T-helper 9 cell (primary cell): ENCODE data around the gene PFDN1.
"Not testable (repeated sequence)": the region's sequence is repeated elsewhere in the genome, so short reads cannot be mapped to it uniquely, and the experiment has no call there.

Experiments
- DNase-seq: peaks from one replicate; pipeline ENCODE4 v3.0.0-alpha.2; 2020
- total RNA-seq, 2 donors: gene quantifications; one replicate each; lab custom pipeline; 2026; lab: John Stamatoyannopoulos, UW

Gene PFDN1
- total RNA-seq = 24.4 to 44.4 reads per million in 2 donors

DNA sequence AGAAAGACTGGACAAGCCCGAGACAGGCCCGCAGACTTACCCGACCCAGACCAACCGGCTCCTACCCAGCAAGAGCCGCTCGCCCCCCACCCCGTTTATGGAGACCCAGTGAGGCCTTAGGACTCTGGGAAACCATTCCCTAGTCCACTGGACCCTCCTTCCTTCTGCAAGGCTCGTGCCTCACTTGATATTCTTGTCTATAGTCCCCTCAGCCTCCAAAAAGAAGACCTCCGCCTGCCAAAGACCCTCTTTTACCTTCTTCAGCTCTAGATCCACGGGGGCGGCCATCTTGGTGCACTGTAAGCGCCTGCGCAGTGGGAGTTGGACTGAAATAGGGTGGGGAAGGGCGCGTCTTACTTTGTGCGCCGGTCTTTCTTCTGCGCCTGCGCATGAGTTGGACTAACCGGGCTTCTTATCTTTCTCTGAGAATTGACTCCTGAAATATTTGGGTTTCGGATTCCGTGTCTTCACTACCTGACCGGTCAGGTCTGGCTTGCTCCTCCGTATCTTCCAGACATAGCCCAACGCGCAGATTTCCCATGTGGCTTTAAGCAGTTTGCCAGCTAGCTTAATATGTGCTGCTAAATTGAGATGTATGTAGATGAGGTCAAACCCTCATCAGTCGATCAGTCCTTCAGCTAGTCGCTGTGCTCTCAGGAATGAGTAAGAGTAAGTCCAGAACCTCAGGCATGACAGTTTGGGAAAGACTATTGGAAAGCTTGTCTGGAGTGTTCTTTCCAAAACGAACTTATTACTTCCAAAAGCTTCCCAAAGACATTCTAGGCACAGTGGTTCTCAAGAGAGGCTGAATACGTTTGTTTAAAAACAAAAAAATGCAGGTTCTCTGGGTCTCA is at the start of gene PFDN1:
Gene PFDN1 (minus strand): TSS at position 316 of the 854 bp plus-strand sequence. CDS start 28 bp downstream, at position 288.
- peak; percentile 83 for DNase-seq

DNA sequence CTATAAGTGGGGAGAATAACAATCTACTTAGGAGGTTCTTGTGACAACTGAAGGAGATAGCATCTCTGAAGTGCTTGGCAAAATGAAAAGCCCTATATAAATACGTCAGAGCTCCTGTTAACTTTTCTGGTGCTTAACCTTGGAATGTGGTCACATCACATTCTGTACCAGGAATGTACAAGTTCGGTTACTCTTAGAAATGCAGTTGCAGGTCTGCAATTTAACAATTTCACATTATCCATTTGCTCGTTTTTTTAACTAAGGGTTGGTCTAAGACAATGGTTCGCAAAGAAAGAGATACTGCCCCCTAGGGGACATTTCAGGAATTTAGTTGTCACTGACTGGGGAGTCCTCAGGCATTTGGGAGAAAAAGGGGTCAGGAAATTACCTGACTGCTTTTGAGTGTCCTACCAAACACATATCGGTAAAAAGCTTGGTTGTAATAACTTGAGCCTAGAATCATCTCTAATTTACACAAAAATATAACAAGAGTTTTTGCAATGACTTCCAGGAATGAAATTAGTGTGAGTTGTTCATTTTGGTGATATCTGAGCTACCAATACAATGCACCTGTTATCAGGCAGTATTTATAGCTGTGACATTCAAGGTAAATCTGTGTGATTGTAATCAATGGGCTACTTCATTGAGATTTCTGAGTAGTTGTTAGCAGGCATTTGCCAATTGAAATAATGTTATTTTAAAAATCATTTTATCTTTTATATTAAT is 48.9 kb upstream of the PFDN1 start:
- peak; percentile 36 for DNase-seq

DNA sequence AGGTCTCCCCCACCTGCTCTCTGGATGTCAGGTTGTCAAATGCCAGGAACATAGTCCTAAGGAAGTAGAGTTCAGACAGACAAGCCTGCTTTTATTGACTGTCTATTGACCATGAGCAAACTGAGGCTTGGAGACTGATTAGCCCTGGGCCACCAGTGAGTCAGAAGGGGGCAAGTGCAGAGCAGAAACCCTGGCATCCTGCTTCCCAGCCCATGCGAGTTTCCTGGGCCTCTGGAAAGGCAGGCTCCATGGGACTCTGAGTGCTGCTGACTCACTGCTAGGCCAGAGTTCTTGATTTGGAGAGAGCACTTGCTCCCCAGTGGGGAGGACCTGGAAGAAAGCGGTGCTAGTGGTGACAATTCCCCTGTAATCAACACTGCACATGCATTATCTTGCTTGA is 46.3 kb upstream of the PFDN1 start:
- DNase-seq = no peak

GRCh38 chr5:140348104-140348503 is 45.2 kb upstream of the PFDN1 start:
- DNase-seq = no peak

GRCh38 chr5:140347360-140347759 is 44.5 kb upstream of the PFDN1 start:
- DNase-seq = no peak

GRCh38 chr5:140346348-140347221 is 43.7 kb upstream of the PFDN1 start, which contains the start of gene HBEGF:
Gene HBEGF (minus strand): TSS chr5:140346603. CDS start chr5:140346328, 275 bp downstream.
- peak; percentile 56 for DNase-seq

GRCh38 chr5:140345919-140346347 is 43.0 kb upstream of the PFDN1 start:
- DNase-seq = no peak

GRCh38 chr5:140344683-140345423 is 42.0 kb upstream of the PFDN1 start:
- DNase-seq = no peak

- not testable (repeated sequence) for DNase-seq
Observed at GRCh38 chr5:140343849-140344248, 40.9 kb upstream of the PFDN1 start.

DNA sequence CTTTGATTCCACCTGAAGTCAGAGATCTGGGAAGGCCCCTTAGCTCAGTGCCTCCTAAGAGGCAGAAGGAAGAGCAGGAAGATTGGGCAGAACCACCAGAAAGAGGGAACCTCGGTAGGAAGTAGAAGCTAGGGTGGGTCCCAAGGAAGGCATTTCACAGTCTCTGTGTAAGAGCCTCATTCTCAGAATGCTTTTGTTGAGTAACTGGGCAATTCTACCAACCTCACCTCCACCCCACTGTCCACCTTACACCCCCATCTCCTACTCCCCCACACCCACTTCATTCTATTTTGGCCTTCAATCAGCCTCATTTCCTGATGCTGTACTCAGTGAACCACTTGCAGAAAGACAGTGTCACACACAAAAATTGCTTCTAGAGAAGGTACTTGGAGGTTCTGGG is 40.0 kb upstream of the PFDN1 start:
- DNase-seq = no peak

- no peak for DNase-seq
Observed at GRCh38 chr5:140342287-140342686, 39.4 kb upstream of the PFDN1 start.

DNA sequence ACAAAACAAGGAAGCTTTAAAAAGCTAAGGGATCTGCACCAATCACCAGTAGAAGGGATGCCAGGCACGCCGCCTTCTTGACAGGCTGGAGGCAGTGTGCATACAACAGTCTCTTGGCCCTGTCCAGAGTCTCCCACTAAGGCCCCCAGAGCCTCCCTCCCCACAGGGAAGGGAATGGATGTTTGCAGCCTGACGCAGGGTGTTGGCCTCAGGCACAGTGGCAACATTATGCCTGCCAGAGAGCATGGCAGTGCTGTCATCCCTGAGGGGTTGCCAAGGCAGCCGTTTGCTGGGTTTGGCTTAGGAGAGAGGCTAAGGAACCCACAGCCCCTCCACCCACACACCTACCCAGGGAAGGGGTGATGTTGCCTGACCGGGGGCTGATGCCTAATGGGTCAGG is 38.7 kb upstream of the PFDN1 start:
- DNase-seq = no peak

DNA sequence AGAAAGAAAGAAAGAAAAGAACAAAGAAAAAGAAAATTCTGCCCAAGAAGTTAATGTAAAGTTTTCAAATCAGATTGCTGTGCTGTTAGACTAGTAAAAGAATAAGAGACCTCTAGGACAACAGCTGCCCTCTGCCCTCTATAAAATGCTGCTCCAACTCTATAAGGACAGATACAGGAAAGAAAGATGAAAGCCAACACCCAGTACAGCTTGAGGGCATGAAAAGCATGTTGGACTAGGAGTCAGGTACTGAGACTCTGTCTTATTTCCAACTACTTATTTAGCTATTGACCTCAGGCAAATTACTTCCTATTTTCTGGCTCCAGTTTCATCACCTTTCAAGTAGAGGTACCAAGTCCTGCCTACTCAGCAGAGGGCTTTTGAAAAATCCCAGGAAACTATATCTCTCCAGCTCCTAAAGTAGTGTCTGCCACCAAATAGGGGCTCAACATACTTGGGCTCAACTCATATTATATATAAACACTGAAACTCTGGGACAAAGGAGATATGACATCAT is 37.8 kb upstream of the PFDN1 start:
- no peak for DNase-seq

- no peak for DNase-seq
Observed at GRCh38 chr5:140339636-140340035, 36.7 kb upstream of the PFDN1 start.

GRCh38 chr5:140338908-140339307 is 36.0 kb upstream of the PFDN1 start:
- DNase-seq = no peak

DNA sequence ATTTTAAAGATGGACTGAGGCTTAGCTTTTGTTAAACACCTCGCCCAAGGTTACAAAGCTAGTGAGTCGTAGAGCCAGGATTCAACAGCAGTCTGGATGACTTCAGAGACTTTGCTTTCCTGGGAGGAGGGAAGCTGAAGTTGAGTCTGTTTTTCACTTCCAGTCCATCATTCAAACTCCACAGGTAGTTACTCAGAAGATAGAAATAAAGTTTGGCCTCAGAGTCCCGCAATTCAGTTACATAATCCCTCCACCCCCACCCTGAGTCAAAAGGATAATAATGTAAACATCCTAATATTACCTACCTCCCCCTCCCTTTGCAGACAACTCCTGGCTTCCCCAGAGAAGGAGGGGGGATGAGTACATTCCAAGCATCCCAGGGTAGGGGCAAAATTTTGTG is 35.4 kb upstream of the PFDN1 start:
- no peak for DNase-seq

- DNase-seq = no peak
Observed at GRCh38 chr5:140337880-140338279, 35.0 kb upstream of the PFDN1 start.

- no peak for DNase-seq
Observed at GRCh38 chr5:140336388-140336787, 33.5 kb upstream of the PFDN1 start.

DNA sequence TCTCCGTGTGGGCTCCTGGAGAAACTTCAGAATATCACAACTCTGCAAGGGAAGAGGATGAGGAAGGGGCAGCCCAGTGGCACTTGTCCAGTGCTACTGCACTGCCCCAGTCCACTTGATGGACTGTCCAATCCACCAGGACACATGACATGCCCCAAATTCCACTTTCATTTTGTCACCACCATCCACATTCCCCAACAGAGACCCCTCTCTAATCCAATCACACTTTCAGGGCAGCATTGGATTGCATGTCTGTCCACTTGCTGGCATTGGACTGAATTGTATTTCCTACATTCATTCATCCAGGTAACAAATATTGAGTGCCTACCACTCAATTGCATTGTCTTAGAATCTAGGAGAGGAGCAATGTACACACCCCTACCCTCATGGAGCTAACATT is 28.7 kb upstream of the PFDN1 start:
- no peak for DNase-seq

- DNase-seq = no peak
Observed at GRCh38 chr5:140329739-140330481, 27.0 kb upstream of the PFDN1 start.
